BE2C (cell line): ENCODE measurements around the gene NPR3. TPM values are rescaled to one million over a fixed set of nuclear protein-coding genes. Genes with fewer than 3 reads are reported as not detected.

ENCODE experiments used
- DNase-seq: peaks from one replicate; pipeline ENCODE4 v3.0.0-alpha.2; 2020
- H3K27me3 ChIP-seq: fragments of 250-450 bp; sonication (Bioruptor Pico); 2 replicates; pipeline ENCODE4 v1.5.1; 2020; ENCODE audit warnings: mild to moderate bottlenecking
- H3K36me3 ChIP-seq: fragments of 250-450 bp; sonication (Bioruptor Pico); 2 replicates; pipeline ENCODE4 v1.5.1; 2020; ENCODE audit warnings: mild to moderate bottlenecking
- H3K4me1 ChIP-seq: fragments of 250-450 bp; sonication (Bioruptor Pico); 2 replicates; pipeline ENCODE4 v1.5.1; 2020
- H3K4me3 ChIP-seq: 2 replicates; pipeline ENCODE4 v1.5.1; 2011; ENCODE audit warnings: low read depth, low read length
- H3K9me3 ChIP-seq: fragments of 250-450 bp; sonication (Bioruptor Pico); 2 replicates; pipeline ENCODE4 v1.5.1; 2020
- polyA plus RNA-seq: library from polyadenylated mRNA; unstranded; fragments of >200 nt; gene quantifications from one replicate; pipeline ENCODE4 v1.2.1, GENCODE V29; 2012; ENCODE audit warnings: low read depth, missing spikeins; ENCODE audit not compliant: insufficient read length, insufficient read depth
- TF ChIP-seq, protein P1 (sequence below): IDR thresholded peaks from 2 replicates; pipeline ENCODE4 v1.5.1; 2012; ENCODE audit warnings: mild to moderate bottlenecking, low read depth, low read length

Gene NPR3, protein sequence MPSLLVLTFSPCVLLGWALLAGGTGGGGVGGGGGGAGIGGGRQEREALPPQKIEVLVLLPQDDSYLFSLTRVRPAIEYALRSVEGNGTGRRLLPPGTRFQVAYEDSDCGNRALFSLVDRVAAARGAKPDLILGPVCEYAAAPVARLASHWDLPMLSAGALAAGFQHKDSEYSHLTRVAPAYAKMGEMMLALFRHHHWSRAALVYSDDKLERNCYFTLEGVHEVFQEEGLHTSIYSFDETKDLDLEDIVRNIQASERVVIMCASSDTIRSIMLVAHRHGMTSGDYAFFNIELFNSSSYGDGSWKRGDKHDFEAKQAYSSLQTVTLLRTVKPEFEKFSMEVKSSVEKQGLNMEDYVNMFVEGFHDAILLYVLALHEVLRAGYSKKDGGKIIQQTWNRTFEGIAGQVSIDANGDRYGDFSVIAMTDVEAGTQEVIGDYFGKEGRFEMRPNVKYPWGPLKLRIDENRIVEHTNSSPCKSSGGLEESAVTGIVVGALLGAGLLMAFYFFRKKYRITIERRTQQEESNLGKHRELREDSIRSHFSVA
- polyA plus RNA-seq = 1.7 TPM

DNA sequence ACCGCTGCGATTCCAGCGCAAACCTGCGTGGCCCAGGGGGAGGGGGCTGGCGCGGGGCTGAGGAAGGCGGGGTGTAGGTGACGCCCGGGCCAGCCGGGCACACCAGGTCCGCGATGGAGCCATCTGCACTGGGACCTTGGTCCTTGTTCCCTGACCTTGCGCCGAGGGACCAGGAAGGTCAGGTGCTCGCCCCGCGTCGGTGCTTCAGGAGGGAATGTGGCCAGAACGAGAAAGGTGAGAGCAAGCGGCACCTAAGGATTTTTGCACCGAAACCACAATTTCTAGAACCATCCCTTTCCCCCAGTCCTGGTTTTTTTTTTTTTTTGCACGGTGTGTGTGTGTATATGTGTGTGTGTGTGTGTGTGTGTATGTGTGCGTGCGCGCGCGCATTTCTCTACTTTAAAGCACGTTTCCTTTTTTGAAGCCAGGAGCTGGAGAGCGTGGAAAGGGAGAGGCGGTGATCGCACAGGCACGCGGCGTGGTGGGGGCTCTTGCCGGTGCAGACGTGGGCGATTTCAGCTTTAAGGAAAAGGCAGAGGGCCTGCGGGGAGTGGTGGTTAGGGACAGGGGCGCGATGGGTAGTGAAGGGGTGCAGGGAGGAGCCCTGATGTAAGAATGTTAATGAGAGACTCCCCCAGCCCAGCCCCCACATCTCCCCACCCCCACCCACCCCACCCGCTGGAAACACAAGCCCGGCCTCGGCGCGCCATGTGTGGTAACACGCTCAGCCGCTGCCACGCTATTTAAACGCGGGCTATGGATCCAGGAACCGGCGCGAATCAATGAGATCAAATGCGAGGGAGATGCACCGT is at the start of gene NPR3:
NPR3 (plus strand) TSS at position 772 of the 812 bp plus-strand sequence. CDS start 456 bp downstream, outside the sequence.
- no peak for DNase-seq
- Histone ChIP-seq H3K9me3 (no peaks in the 10 kb centered on the region), H3K36me3 (no peaks in the 10 kb centered on the region), H3K27me3 (peaks cover 60% of the 10 kb centered on the region), H3K4me3 (peak within 1 kb of the TSS; percentile 62), H3K4me1 (no peaks in the 10 kb centered on the region)
- TF ChIP-seq, protein P1, sequence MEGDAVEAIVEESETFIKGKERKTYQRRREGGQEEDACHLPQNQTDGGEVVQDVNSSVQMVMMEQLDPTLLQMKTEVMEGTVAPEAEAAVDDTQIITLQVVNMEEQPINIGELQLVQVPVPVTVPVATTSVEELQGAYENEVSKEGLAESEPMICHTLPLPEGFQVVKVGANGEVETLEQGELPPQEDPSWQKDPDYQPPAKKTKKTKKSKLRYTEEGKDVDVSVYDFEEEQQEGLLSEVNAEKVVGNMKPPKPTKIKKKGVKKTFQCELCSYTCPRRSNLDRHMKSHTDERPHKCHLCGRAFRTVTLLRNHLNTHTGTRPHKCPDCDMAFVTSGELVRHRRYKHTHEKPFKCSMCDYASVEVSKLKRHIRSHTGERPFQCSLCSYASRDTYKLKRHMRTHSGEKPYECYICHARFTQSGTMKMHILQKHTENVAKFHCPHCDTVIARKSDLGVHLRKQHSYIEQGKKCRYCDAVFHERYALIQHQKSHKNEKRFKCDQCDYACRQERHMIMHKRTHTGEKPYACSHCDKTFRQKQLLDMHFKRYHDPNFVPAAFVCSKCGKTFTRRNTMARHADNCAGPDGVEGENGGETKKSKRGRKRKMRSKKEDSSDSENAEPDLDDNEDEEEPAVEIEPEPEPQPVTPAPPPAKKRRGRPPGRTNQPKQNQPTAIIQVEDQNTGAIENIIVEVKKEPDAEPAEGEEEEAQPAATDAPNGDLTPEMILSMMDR = no peak

DNA sequence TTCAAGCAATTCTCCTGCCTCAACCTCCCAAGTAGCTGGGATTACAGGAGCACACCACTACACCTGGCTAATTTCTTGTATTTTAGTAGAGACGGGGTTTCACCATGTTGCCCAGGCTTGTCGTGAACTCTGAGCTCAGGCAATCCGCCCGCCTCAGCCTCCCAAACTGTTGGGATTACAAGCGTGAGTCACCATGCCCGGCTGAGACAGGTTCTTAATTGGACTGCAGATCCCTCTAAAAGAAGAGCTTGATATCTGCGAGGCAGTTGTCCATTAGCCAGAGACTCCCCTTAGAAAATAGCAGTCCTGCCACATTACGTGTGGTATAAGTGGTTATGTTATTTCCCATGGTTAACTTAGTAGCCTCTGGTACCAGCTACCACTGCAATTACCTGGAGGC is 46.6 kb upstream of the NPR3 start:
- Histone ChIP-seq H3K9me3 (no peaks in the 10 kb centered on the region), H3K36me3 (no peaks in the 10 kb centered on the region), H3K27me3 (no peaks in the 10 kb centered on the region), H3K4me1 (no peaks in the 10 kb centered on the region), H3K4me3 (no peak overlapping the region)
- TF ChIP-seq, protein P1 = no peak
- no peak for DNase-seq

DNA sequence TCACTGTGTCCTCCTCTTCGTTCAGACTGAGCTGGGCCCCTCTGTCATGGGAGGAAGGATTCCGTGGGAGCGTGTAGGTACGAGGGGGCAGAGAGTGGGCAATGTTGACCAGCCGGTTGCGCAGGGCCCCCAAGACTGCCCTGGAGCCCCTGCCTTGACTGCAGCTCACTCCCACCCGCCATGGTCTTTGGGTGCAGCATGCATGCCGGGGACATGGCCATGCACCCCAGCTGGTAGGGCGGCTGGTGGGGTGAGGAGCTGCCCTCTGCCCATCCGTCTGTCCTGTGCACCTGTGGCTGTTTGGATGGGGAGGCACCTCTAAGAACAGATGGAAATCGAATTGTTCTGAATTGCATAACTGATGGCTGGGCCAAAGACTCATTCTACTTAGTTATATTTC is 42.6 kb upstream of the NPR3 start:
- Histone ChIP-seq H3K9me3 (no peaks in the 10 kb centered on the region), H3K4me1 (no peaks in the 10 kb centered on the region), H3K27me3 (no peaks in the 10 kb centered on the region), H3K36me3 (no peaks in the 10 kb centered on the region), H3K4me3 (no peak overlapping the region)
- DNase-seq = no peak
- TF ChIP-seq, protein P1 = no peak

DNA sequence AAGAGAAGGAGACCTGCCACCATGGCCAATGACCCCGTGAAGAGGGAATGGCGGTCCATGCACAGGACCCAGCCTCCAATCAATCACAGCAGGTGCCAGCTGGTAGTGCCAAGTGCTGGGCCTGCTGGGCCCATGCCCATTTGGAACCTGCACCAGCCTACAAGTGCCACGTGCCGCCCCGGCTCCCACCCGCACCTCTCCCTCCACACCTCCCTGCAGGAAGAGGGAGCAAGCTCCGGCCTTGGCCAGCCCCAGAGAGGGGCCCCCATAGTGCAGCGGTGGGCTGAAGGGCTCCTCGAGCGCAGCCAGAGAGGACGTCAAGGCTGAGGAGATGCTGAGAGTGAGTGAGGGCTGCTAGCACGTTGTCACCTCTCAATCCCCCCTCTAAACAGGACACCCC is 37.8 kb upstream of the NPR3 start:
- no peaks in the 10 kb centered on the region for H3K4me1 ChIP-seq
- no peak overlapping the region for H3K4me3 ChIP-seq
- TF ChIP-seq, protein P1 = no peak
- no peaks in the 10 kb centered on the region for H3K27me3 ChIP-seq
- H3K9me3 ChIP-seq = no peaks in the 10 kb centered on the region
- DNase-seq = no peak
- H3K36me3 ChIP-seq = no peaks in the 10 kb centered on the region

DNA sequence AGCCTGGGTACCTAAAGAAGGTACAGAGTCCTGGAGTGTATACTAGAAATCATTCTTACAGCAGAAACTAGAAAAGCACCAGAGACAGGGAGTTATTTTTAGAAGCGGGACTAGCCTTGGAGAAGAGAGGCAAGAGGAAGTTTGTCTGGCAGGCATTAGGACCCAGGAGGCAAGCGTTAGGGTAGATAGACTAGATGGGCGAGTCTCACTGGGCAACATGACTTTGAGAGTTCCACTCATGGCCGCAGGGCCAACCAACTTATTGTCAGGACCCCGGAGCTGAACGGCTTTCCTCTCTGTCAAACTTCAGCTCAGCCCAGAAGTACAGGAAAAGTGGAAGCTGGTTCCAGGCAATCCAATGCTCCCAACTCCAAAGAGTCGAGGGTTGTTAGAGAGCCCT is 34.1 kb upstream of the NPR3 start:
- Histone ChIP-seq H3K4me3 (no peak overlapping the region), H3K4me1 (no peaks in the 10 kb centered on the region), H3K9me3 (no peaks in the 10 kb centered on the region), H3K36me3 (no peaks in the 10 kb centered on the region), H3K27me3 (no peaks in the 10 kb centered on the region)
- DNase-seq = no peak
- TF ChIP-seq, protein P1 = no peak
